RWPE1 (cell line): ENCODE results near the gene DRD2.

Source experiments
- CTCF ChIA-PET: fragments of 350-600 bp; sonication (Branson Sonifier 250); formaldehyde crosslinking; extraction: SDS; loops from one replicate; lab custom pipeline; 2021; lab: Yijun Ruan, JAX
- POLR2A ChIA-PET: fragments of 400-600 bp; formaldehyde crosslinking; extraction: SDS; loops from one replicate; lab custom pipeline; 2020; ENCODE audit warnings: antibody characterized with exemption; ENCODE audit not compliant: low non-redundant PET; lab: Yijun Ruan, JAX
- DNase-seq: peaks from one replicate; pipeline ENCODE4 v3.0.0; 2012; ENCODE audit warnings: low spot score
- H3K27ac ChIP-seq: fragments of 450-650 bp; 2 replicates; pipeline ENCODE4 v1.5.1; 2017
- TF ChIP-seq, protein P1 (sequence below): fragments of 450-650 bp; conservative IDR thresholded peaks from 2 replicates; pipeline ENCODE4 v1.5.1; 2017; ENCODE audit warnings: low read depth, mild to moderate bottlenecking

The DRD2 gene

DNA sequence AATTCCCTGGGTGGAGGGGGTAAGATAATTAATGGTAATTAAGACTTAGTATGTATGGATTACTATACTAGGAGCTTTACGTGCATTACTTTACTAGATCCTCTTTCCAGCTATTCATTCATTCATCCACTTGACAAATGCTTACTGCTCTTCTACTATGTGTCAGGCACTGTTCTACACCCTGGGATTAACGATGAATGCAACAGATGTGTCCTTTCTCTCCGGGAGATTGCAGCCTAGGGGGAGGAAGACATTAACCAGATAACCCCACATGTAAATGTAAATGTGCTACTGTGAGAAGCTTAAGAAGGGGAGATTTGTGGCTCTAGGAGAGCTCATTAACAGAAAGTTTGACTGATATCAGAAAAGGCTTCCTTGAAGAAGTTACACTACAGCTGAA lies 85.9 kb downstream of the DRD2 start:
- DNase-seq = no peak
- ChIA-PET POLR2A (no interaction called here), CTCF (interaction anchor here (0.6 to 0.7 kb wide), 2 partner anchors 264 to 466 kb away, joined by 3 to 4 read pairs; no protein-coding TSS in a partner anchor)
- no peak overlapping the region for H3K27ac ChIP-seq
- TF ChIP-seq, protein P1, sequence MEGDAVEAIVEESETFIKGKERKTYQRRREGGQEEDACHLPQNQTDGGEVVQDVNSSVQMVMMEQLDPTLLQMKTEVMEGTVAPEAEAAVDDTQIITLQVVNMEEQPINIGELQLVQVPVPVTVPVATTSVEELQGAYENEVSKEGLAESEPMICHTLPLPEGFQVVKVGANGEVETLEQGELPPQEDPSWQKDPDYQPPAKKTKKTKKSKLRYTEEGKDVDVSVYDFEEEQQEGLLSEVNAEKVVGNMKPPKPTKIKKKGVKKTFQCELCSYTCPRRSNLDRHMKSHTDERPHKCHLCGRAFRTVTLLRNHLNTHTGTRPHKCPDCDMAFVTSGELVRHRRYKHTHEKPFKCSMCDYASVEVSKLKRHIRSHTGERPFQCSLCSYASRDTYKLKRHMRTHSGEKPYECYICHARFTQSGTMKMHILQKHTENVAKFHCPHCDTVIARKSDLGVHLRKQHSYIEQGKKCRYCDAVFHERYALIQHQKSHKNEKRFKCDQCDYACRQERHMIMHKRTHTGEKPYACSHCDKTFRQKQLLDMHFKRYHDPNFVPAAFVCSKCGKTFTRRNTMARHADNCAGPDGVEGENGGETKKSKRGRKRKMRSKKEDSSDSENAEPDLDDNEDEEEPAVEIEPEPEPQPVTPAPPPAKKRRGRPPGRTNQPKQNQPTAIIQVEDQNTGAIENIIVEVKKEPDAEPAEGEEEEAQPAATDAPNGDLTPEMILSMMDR = no peak

DNA sequence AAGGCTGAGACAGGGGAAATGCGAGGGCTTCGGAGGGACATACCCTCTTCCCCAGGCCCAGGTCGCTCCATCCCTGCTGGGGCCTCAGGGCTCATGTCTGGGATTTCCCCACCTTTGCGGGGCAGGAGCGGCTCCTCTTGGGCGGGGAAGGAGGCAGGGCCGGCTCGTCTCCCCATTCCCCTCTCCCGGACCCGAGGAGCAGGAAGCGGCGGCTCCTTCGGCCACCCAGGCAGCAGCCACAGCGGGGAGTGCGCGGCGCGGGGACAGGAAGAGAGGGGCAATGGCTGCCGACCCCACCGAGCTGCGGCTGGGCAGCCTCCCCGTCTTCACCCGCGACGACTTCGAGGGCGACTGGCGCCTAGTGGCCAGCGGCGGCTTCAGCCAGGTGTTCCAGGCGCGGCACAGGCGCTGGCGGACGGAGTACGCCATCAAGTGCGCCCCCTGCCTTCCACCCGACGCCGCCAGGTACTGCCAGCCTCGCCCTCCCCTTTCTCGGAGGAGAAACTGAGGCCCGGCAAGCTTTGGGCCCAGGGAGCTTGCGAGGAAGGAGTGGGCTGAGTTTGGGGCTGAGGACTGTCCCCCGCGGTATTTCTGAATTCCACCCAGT lies 87.5 kb downstream of the DRD2 start, which contains the start of gene ANKK1:
ANKK1 (plus strand) TSS at position 175 of the 607 bp plus-strand sequence; CDS start at position 281, 106 bp downstream.
- TF ChIP-seq, protein P1 = no peak
- POLR2A ChIA-PET = no interaction called here
- CTCF ChIA-PET = no interaction called here
- DNase-seq = no peak
- peak within 1 kb of the TSS; percentile 5; the same call in 1 of the 2 replicates for H3K27ac ChIP-seq

DNA sequence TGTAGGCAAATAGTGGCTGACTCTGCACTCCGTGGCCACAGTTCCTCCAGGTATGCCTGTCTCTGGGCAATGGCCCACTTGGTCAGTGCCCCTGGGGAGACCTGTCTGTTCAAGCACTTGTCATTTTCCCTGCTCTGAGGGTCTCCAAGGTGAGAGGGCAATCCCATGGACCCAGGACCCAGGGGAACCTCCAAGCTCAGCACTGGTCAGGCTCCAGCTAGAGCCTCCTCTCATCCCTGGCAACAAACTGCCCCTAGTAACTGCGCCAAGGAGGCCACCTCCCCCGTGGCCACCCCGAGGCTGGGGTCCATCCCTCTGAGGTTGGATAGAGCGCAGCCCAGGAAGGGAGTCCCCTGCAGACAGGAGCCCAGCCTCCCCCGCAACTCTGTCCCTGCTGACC lies 88.3 kb downstream of the DRD2 start:
- H3K27ac ChIP-seq = 0 out of 2 replicates have a peak overlapping the region, but pooled peaks have one; percentile 5
- POLR2A ChIA-PET = no interaction called here
- TF ChIP-seq, protein P1 = no peak
- no peak for DNase-seq
- CTCF ChIA-PET = no interaction called here

DNA sequence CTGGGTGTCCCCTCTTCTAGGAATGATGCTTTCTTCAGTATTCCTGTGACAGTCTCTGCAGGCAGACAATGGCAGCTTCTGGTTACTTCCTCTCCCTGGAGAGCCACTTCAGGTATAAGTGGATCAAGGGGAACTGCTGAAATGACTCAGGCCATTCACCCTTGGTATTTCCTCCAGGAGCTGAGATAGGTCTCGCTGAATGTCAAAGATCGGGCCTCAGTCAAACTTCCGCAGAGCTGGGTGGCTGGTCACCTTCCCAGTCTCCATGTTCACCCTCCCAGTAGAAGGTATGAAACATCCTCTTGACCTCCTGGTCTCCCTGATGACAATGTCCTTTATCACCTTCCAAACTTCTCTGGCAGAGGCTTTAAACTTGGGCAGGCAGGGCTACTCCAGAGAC lies 89.4 kb downstream of the DRD2 start:
- peak overlapping the region; percentile 80 for H3K27ac ChIP-seq
- TF ChIP-seq, protein P1 = no peak
- POLR2A ChIA-PET = no interaction called here
- CTCF ChIA-PET = no interaction called here
- DNase-seq = no peak

DNA sequence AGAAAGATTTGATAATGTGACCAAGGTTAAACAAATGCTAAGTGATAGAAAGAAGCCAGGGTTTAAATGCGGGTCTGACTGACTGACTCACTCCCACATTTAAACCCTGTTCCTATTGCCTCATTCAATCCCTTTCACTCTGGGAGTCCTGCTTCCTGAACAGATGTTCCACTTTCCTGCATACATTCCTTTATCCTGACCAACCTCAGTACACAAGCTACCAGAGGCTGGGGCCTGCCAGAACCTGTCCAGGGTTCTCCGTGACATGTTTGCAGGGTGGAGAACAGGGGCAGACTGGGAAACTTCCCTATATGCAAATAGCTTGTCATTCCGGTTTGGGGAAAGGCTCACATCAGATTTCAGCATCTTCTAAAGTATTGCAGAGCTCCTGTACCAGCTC lies 90.6 kb downstream of the DRD2 start:
- CTCF ChIA-PET = interaction anchor here (0.6 kb wide), 1 partner anchor 547 kb away, joined by 3 read pairs; no protein-coding TSS in a partner anchor
- POLR2A ChIA-PET = interaction anchor here (0.6 kb wide), 1 partner anchor 81 kb away, joined by 3 read pairs; no protein-coding TSS in a partner anchor
- H3K27ac ChIP-seq = peak overlapping the region; percentile 80; the same call in 1 of the 2 replicates
- DNase-seq = peak; percentile 98
- TF ChIP-seq, protein P1 = no peak

DNA sequence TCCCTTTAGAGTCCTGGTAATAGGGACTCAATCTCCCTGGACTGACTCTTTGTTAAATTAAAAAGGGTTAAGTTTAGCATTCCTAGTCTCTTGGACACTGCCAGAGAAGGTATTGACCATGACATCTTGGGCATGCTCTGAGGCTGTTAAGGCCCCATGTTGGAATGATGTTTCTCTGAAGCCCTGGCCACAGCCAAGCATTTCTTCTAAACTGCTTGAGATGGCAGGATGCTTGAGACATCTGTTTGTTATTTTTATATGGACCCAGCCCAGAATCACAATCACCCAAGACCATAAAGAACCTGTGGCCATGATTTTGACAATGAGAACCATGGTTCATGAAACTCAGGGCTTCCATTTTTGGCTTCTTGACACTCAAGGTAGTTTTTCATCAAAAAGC lies 93.1 kb downstream of the DRD2 start:
- H3K27ac ChIP-seq = no peak overlapping the region
- POLR2A ChIA-PET = no interaction called here
- CTCF ChIA-PET = interaction anchor here (0.6 kb wide), 1 partner anchor 78 kb away, joined by 3 read pairs; no protein-coding TSS in a partner anchor
- DNase-seq = no peak
- TF ChIP-seq, protein P1 = no peak
